Prostate gland (tissue), 2 donors: Measurements from ENCODE around the gene SLC44A3.

Experiments
- CTCF ChIP-seq, 4 experiments: fragments of 200-600 bp in 2 of 4; fragments of 450-650 bp in 2 of 4; sonication (generic) in 2 of 4; IDR thresholded peaks; 1 replicate in 3 of 4; 2 replicates in 1 of 4; pipeline ENCODE4 v1.5.1; 2016 to 2019; ENCODE audit warnings: antibody characterized with exemption in 4 of 4, mild to moderate bottlenecking in 2 of 4, moderate library complexity in 2 of 4
- POLR2A ChIP-seq: fragments of 450-650 bp; IDR thresholded peaks from one replicate; pipeline ENCODE4 v1.6.1; 2016; ENCODE audit warnings: antibody characterized with exemption, mild to moderate bottlenecking
- POLR2AphosphoS5 ChIP-seq: sonication (generic); formaldehyde crosslinking; IDR thresholded peaks from one replicate; pipeline ENCODE4 v1.6.1; 2017; ENCODE audit warnings: antibody characterized with exemption

- TF ChIP-seq POLR2A (no peak), CTCF (IDR thresholded peaks at IDR 0.05) (no peak), POLR2AphosphoS5 (no peak)
Measured at GRCh38 chr1:94921977-94922376, 101.8 kb downstream of the SLC44A3 start.
